Upper lobe of right lung (tissue), 1 donor: Measurements from ENCODE around the gene TEX14. TPM values are rescaled to one million over a fixed set of nuclear protein-coding genes. Genes with fewer than 3 reads are reported as not detected.
A peak's percentile ranks its signal among the peaks of the same experiment; 100 is the strongest.
"Not testable (repeated sequence)": the region's sequence is repeated elsewhere in the genome, so short reads cannot be mapped to it uniquely, and the experiment has no call there.

ENCODE experiments used
- ATAC-seq: fragments of 200-7000 bp; cut with Tn5 transposase; one replicate; pipeline ENCODE4 v1.9.1; 2020; ENCODE audit warnings: mild to moderate bottlenecking, moderate library complexity
- DNase-seq: peaks from one replicate; pipeline ENCODE4 v3.0.0-alpha.2; 2020
- H3K27ac ChIP-seq: fragments of 200-600 bp; one replicate; pipeline ENCODE4 v1.8.0; 2022
- H3K27me3 ChIP-seq: fragments of 200-600 bp; one replicate; pipeline ENCODE4 v1.8.0; 2022; ENCODE audit warnings: mild to moderate bottlenecking
- H3K36me3 ChIP-seq: fragments of 200-600 bp; one replicate; pipeline ENCODE4 v1.8.0; 2022
- H3K4me1 ChIP-seq: fragments of 200-600 bp; one replicate; pipeline ENCODE4 v1.8.0; 2022
- H3K4me3 ChIP-seq: fragments of 200-600 bp; one replicate; pipeline ENCODE4 v1.8.0; 2022; ENCODE audit warnings: mild to moderate bottlenecking
- H3K9me3 ChIP-seq: fragments of 200-600 bp; one replicate; pipeline ENCODE4 v1.8.0; 2022
- intact Hi-C: fragments of 100-400 bp; cut with DNase I; formaldehyde crosslinking; loops from one replicate; pipeline ENCODE4 v1.11.0; 2022
- total RNA-seq: library from RNA; stranded (reverse); fragmentation: NEBNext Ultra II Directional; extraction: Animal tissue kit (Norgen Biotek cat#: 25700); gene quantifications from one replicate; pipeline ENCODE4 v1.2.1, GENCODE V29; 2021
- TF ChIP-seq, protein P1 (sequence below): fragments of 200-600 bp; IDR thresholded peaks from one replicate; pipeline ENCODE4 v1.8.0; 2022; ENCODE audit warnings: antibody characterized with exemption
- donor health status: DM: no; HTN: yes; CAD: no; lungs with severe emphysema.

The TEX14 gene
- total RNA-seq, 1 donor from 2014 or later: 1.3 TPM

DNA sequence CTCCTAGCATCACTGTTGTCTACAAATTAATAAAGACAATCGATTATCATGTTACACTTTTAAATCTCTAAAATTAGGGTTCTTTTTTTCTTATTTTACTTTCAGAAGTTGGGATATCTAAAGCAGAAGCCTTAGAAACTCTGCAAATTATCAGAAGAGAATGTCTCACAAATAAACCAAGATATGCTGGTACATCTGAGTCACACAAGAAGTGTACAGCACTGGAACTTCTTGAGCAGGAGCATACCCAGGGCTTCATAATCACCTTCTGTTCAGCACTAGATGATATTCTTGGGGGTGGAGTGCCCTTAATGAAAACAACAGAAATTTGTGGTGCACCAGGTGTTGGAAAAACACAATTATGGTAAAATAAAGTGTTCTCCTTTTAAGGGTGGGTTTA, 3.0 kb upstream of the TEX14 start:
- TF ChIP-seq, protein P1, sequence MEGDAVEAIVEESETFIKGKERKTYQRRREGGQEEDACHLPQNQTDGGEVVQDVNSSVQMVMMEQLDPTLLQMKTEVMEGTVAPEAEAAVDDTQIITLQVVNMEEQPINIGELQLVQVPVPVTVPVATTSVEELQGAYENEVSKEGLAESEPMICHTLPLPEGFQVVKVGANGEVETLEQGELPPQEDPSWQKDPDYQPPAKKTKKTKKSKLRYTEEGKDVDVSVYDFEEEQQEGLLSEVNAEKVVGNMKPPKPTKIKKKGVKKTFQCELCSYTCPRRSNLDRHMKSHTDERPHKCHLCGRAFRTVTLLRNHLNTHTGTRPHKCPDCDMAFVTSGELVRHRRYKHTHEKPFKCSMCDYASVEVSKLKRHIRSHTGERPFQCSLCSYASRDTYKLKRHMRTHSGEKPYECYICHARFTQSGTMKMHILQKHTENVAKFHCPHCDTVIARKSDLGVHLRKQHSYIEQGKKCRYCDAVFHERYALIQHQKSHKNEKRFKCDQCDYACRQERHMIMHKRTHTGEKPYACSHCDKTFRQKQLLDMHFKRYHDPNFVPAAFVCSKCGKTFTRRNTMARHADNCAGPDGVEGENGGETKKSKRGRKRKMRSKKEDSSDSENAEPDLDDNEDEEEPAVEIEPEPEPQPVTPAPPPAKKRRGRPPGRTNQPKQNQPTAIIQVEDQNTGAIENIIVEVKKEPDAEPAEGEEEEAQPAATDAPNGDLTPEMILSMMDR: no peak
- Histone ChIP-seq H3K36me3 (peaks cover 3% of the 10 kb centered on the region), H3K4me1 (peaks cover 16% of the 10 kb centered on the region), H3K27ac (no peak overlapping the region), H3K27me3 (no peaks in the 10 kb centered on the region), H3K4me3 (no peak overlapping the region), H3K9me3 (no peaks in the 10 kb centered on the region)
- intact Hi-C loops: no loop called here
- ATAC-seq: no peak
- no peak for DNase-seq

DNA sequence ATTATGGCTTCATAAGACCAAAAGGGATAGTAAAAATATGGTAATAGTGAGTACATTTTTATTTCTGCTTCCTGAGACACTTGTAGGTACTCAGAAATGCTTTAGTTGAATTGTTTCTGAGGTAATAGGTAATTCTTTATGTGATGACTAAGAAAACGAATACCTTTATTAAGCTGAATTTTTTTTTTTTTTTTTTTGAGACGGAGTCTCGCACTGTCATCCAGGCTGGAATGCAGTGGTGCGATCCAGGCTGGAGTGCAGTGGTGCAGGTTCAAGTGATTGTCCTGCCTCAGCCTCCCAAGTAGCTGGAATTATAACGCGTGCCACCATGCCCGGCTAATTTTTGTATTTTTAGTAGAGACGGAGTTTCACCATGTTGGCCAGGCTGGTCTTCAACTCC, 2.5 kb upstream of the TEX14 start:
- peaks cover 16% of the 10 kb centered on the region for H3K4me1 ChIP-seq
- no peak overlapping the region for H3K27ac ChIP-seq
- DNase-seq (no peak), ATAC-seq (no peak)
- H3K36me3 ChIP-seq: no peaks in the 10 kb centered on the region
- H3K4me3 ChIP-seq: no peak overlapping the region
- no peaks in the 10 kb centered on the region for H3K9me3 ChIP-seq
- TF ChIP-seq, protein P1: no peak
- intact Hi-C loops: no loop called here
- H3K27me3 ChIP-seq: no peaks in the 10 kb centered on the region

DNA sequence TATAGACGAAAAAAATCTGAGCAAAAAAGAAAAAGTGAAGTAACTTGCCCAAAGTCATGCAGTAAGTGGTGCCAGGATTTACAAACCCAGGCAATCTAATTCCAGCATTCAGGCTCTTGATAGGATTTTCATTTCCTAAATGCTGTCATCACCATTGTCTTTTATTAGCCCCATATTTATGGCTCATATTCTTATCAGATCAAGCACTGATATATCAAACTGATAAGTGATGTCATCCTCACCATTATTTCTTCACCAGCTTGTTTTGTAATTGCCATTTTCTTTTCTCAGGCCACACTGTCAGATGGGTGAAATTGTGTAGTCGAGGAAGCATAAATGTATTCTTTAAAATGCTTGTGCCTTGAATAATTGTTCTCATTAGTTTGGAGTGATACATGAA, 1.9 kb upstream of the TEX14 start:
- ATAC-seq: no peak
- TF ChIP-seq, protein P1: no peak
- H3K9me3 ChIP-seq: no peaks in the 10 kb centered on the region
- no peak overlapping the region for H3K4me3 ChIP-seq
- H3K4me1 ChIP-seq: peaks cover 16% of the 10 kb centered on the region
- intact Hi-C loops: no loop called here
- no peak for DNase-seq
- no peak overlapping the region for H3K27ac ChIP-seq
- no peaks in the 10 kb centered on the region for H3K27me3 ChIP-seq
- no peaks in the 10 kb centered on the region for H3K36me3 ChIP-seq

DNA sequence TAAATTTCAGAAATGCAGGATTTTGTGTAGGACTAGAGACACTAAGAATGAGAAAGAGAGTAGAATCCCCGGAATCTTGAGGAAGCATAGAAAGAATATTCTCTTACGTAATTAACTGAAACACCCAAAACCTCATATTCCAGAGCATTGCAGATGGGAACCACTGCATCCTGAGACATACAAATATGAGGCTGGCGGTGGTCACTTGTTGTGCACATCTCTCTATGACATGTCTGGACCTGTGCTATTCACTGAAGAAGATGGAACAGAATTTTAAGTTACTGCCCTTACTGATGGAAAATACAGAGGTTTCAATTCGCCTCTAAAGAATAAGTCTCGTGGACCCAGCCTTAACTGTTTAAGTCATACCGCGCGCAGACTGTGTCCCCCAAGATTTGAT, 1.4 kb upstream of the TEX14 start:
- H3K4me1 ChIP-seq: peaks cover 16% of the 10 kb centered on the region
- ATAC-seq (no peak), DNase-seq (no peak)
- H3K36me3 ChIP-seq: no peaks in the 10 kb centered on the region
- peak overlapping the region; percentile 88 for H3K4me3 ChIP-seq
- no peaks in the 10 kb centered on the region for H3K27me3 ChIP-seq
- no peaks in the 10 kb centered on the region for H3K9me3 ChIP-seq
- no peak overlapping the region for H3K27ac ChIP-seq
- intact Hi-C loops: no loop called here
- TF ChIP-seq, protein P1: no peak

DNA sequence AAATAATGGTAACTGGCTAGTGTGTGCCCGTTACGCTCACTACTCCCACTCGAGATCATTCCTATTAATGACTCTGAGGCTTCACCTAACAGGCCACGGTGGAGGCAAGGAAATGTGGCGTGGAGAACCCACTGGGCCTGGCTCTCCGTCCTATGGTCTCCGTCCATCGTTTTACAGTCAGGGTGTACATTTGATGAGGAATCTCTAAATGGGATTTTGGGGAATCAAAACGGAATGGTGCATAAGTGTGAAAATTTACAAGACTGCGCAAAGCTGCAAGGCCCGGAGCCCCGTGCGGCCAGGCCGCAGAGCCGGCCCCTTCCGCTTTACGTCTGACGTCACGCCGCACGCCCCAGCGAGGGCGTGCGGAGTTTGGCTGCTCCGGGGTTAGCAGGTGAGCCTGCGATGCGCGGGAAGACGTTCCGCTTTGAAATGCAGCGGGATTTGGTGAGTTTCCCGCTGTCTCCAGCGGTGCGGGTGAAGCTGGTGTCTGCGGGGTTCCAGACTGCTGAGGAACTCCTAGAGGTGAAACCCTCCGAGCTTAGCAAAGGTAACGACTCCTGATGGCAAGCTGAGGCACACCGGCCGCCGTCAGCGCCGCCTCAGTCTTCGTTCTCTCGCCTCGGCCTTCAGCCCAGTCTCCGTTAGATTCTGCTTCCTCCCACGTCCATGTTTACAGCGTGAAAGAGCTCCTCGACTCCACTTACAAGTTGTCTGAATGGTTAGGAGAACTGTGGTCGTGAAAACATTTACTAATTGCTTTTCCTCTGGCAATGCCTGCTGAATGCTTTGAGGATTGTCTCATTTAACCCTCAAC, 602 bp upstream of the TEX14 start, which contains the start of gene RAD51C:
TSS of gene RAD51C (plus strand) at position 364 of the 817 bp plus-strand sequence. CDS start at position 406, 42 bp downstream.
- TF ChIP-seq, protein P1: no peak

DNA sequence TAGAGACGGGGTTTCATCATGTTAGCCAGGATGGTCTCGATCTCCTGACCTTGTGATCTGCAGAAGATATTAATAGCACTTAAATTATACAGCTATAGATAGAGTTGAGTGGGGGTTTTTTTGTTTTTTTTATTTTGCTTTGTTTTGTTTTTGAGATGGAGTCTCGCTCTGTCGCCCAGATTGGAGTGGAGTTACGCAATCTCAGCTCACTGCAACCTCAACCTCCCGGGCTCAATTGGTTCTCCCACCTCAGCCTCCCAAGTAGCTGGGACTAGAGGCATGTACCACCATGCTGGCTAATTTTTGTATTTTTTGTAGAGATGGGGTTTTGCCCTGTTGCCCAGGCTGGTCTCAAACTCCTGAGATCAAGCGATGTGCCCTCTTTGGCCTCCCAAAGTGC, 1.8 kb downstream of the TEX14 start:
- H3K9me3 ChIP-seq, H3K36me3 ChIP-seq, intact Hi-C loops, H3K27ac ChIP-seq, ATAC-seq, DNase-seq, H3K27me3 ChIP-seq, H3K4me3 ChIP-seq: not testable (repeated sequence)
- peaks cover 16% of the 10 kb centered on the region for H3K4me1 ChIP-seq

More for the DNA sequence above, 602 bp upstream of the TEX14 start, which contains the start of gene RAD51C:
- no peaks in the 10 kb centered on the region for H3K36me3 ChIP-seq
- no peaks in the 10 kb centered on the region for H3K27me3 ChIP-seq
- peaks cover 16% of the 10 kb centered on the region for H3K4me1 ChIP-seq
- no peaks in the 10 kb centered on the region for H3K9me3 ChIP-seq
- intact Hi-C loops: no loop called here
- ATAC-seq (peak; percentile 100), DNase-seq (peak; percentile 94)
- H3K4me3 ChIP-seq: peak within 1 kb of the TSS; percentile 88
- peak within 1 kb of the TSS; percentile 88 for H3K27ac ChIP-seq
